ENCODE data around the gene SMAD4. TPM values are rescaled to one million over a fixed set of nuclear protein-coding genes. Genes with fewer than 3 reads are reported as not detected.

Gene SMAD4
- total RNA-seq, 1 experiment from 2014 or later = 48.8 TPM

GRCh38 chr18:51078026-51078425, 48.0 kb downstream of the SMAD4 start:
- Histone ChIP-seq H3K4me1 (no peaks in the 10 kb centered on the region), H3K27me3 (replicated peaks; ENCODE audit: control insufficient read depth, insufficient read depth, low read length) (no peaks in the 10 kb centered on the region), H3K36me3 (ENCODE audit: control insufficient read depth, insufficient read depth, low read length) (no peaks in the 10 kb centered on the region), H3K9me3 (no peaks in the 10 kb centered on the region), H3K4me3 (ENCODE audit: low read depth, low read length) (no peak overlapping the region)
- TF ChIP-seq CTCF (IDR thresholded peaks at IDR 0.05; ENCODE audit: insufficient read depth in 1 of 2, low read depth in 1 of 2, low read length in 1 of 2, severe bottlenecking in 1 of 2, unreplicated experiment in 1 of 2) = no peak
- no TSS peak for BruUV-seq (replicated peaks)
- ChIA-PET POLR2A (no interaction called here), CTCF (no interaction called here)
- no peak for DNase-seq
- Mint-ChIP-seq H3K27ac (ENCODE audit: unreplicated experiment) (no peak overlapping the region), H3K9me3 (ENCODE audit: unreplicated experiment) (no peaks in the 10 kb centered on the region), H3K4me3 (ENCODE audit: unreplicated experiment) (no peak overlapping the region), H3K36me3 (ENCODE audit: insufficient read depth, unreplicated experiment) (peaks cover 35% of the 10 kb centered on the region), H3K4me1 (ENCODE audit: low read depth, unreplicated experiment) (no peaks in the 10 kb centered on the region), H3K27me3 (ENCODE audit: insufficient read depth, unreplicated experiment) (no peaks in the 10 kb centered on the region)
- intact Hi-C loops (cut with micrococcal nuclease; ENCODE audit: unreplicated experiment) = no loop called here

- CTCF ChIA-PET = no interaction called here
- Histone ChIP-seq H3K36me3 (ENCODE audit: control insufficient read depth, insufficient read depth, low read length) (peaks cover 1% of the 10 kb centered on the region), H3K9me3 (no peaks in the 10 kb centered on the region), H3K27me3 (replicated peaks; ENCODE audit: control insufficient read depth, insufficient read depth, low read length) (no peaks in the 10 kb centered on the region), H3K4me1 (no peaks in the 10 kb centered on the region), H3K4me3 (ENCODE audit: low read depth, low read length) (no peak overlapping the region)
- no peak for TF ChIP-seq CTCF (IDR thresholded peaks at IDR 0.05; ENCODE audit: insufficient read depth in 1 of 2, low read depth in 1 of 2, low read length in 1 of 2, severe bottlenecking in 1 of 2, unreplicated experiment in 1 of 2)
- Mint-ChIP-seq H3K4me1 (ENCODE audit: low read depth, unreplicated experiment) (no peaks in the 10 kb centered on the region), H3K4me3 (ENCODE audit: unreplicated experiment) (no peak overlapping the region), H3K36me3 (ENCODE audit: insufficient read depth, unreplicated experiment) (peaks cover 54% of the 10 kb centered on the region), H3K27me3 (ENCODE audit: insufficient read depth, unreplicated experiment) (no peaks in the 10 kb centered on the region), H3K27ac (ENCODE audit: unreplicated experiment) (no peak overlapping the region), H3K9me3 (ENCODE audit: unreplicated experiment) (peaks cover 13% of the 10 kb centered on the region)
- BruUV-seq (replicated peaks) = no TSS peak
- POLR2A ChIA-PET = no interaction called here
- intact Hi-C loops (cut with micrococcal nuclease; ENCODE audit: unreplicated experiment) = no loop called here
- DNase-seq = no peak
Observed at GRCh38 chr18:51082571-51083267, 52.7 kb downstream of the SMAD4 start.

- Histone ChIP-seq H3K4me3 (ENCODE audit: low read depth, low read length) (no peak overlapping the region), H3K9me3 (no peaks in the 10 kb centered on the region), H3K4me1 (no peaks in the 10 kb centered on the region), H3K27me3 (replicated peaks; ENCODE audit: control insufficient read depth, insufficient read depth, low read length) (no peaks in the 10 kb centered on the region), H3K36me3 (ENCODE audit: control insufficient read depth, insufficient read depth, low read length) (peaks cover 1% of the 10 kb centered on the region)
- ChIA-PET CTCF (no interaction called here), POLR2A (no interaction called here)
- BruUV-seq (replicated peaks) = no TSS peak
- Mint-ChIP-seq H3K27ac (ENCODE audit: unreplicated experiment) (no peak overlapping the region), H3K27me3 (ENCODE audit: insufficient read depth, unreplicated experiment) (no peaks in the 10 kb centered on the region), H3K9me3 (ENCODE audit: unreplicated experiment) (peaks cover 13% of the 10 kb centered on the region), H3K4me3 (ENCODE audit: unreplicated experiment) (no peak overlapping the region), H3K4me1 (ENCODE audit: low read depth, unreplicated experiment) (no peaks in the 10 kb centered on the region), H3K36me3 (ENCODE audit: insufficient read depth, unreplicated experiment) (peaks cover 48% of the 10 kb centered on the region)
- DNase-seq = no peak
- intact Hi-C loops (cut with micrococcal nuclease; ENCODE audit: unreplicated experiment) = no loop called here
- no peak for TF ChIP-seq CTCF (IDR thresholded peaks at IDR 0.05; ENCODE audit: insufficient read depth in 1 of 2, low read depth in 1 of 2, low read length in 1 of 2, severe bottlenecking in 1 of 2, unreplicated experiment in 1 of 2)
Observed at GRCh38 chr18:51083398-51083797, 53.4 kb downstream of the SMAD4 start.

Data from Caco-2 (cell line).